ENCODE data around the gene C2CD4C.
"Not testable (repeated sequence)": the region's sequence is repeated elsewhere in the genome, so short reads cannot be mapped to it uniquely, and the experiment has no call there.

Gene C2CD4C

GRCh38 chr19:384799-385169 lies 24.2 kb downstream of the C2CD4C start:
- no peak overlapping the region for H3K27ac ChIP-seq
- TF ChIP-seq ZFX (IDR thresholded peaks at IDR 0.05; ENCODE audit: borderline replicate concordance) (no peak), CTCF (IDR thresholded peaks at IDR 0.05) (no peak)

- H3K27ac ChIP-seq, result no peak overlapping the region
- TF ChIP-seq CTCF (IDR thresholded peaks at IDR 0.05) (peak; percentile 56), ZFX (IDR thresholded peaks at IDR 0.05; ENCODE audit: borderline replicate concordance) (no peak)
Observed at GRCh38 chr19:383922-384798, 24.8 kb downstream of the C2CD4C start.

- H3K27ac ChIP-seq, result no peak overlapping the region
- TF ChIP-seq ZFX (IDR thresholded peaks at IDR 0.05; ENCODE audit: borderline replicate concordance) (no peak), CTCF (IDR thresholded peaks at IDR 0.05) (no peak)
Observed at GRCh38 chr19:383040-383439, 25.9 kb downstream of the C2CD4C start.

GRCh38 chr19:382578-382977 lies 26.4 kb downstream of the C2CD4C start:
- not testable (repeated sequence) for H3K27ac ChIP-seq

GRCh38 chr19:381901-382300 lies 27.0 kb downstream of the C2CD4C start:
- H3K27ac ChIP-seq, result not testable (repeated sequence)

- H3K27ac ChIP-seq, result not testable (repeated sequence)
Observed at GRCh38 chr19:380618-381219, 28.2 kb downstream of the C2CD4C start.

- no peak for TF ChIP-seq CTCF (IDR thresholded peaks at IDR 0.05)
- no peak for TF ChIP-seq ZFX (IDR thresholded peaks at IDR 0.05; ENCODE audit: borderline replicate concordance)
- no peak overlapping the region for H3K27ac ChIP-seq
Observed at GRCh38 chr19:379796-380195, 29.2 kb downstream of the C2CD4C start.

- H3K27ac ChIP-seq, result no peak overlapping the region
- no peak for TF ChIP-seq CTCF (IDR thresholded peaks at IDR 0.05)
- TF ChIP-seq ZFX (IDR thresholded peaks at IDR 0.05; ENCODE audit: borderline replicate concordance), result no peak
Observed at GRCh38 chr19:378706-379105, 30.2 kb downstream of the C2CD4C start.
